Measurements from ENCODE around the gene FOXO3.

- no peak for TF ChIP-seq CTCF (IDR thresholded peaks at IDR 0.05; ENCODE audit: extremely low read depth in 1 of 2, insufficient read depth in 1 of 2, low read depth in 1 of 2, low read length in 2 of 2)
- no peak for TF ChIP-seq POLR2AphosphoS5 (IDR thresholded peaks at IDR 0.05; ENCODE audit: insufficient read depth, low read depth, low read length)
- no peak for TF ChIP-seq EZH2 (IDR thresholded peaks at IDR 0.05; ENCODE audit: borderline replicate concordance, low read depth, low read length, severe bottlenecking)
- TF ChIP-seq MYC (IDR thresholded peaks at IDR 0.05; ENCODE audit: low read depth, low read length) = no peak
- no peak for TF ChIP-seq POLR2A (IDR thresholded peaks at IDR 0.05; ENCODE audit: low read depth, low read length)
Measured at GRCh38 chr6:108671175-108671574, 110.5 kb downstream of the FOXO3 start.
